ENCODE data around the gene EYS. TPM values are rescaled to one million over a fixed set of nuclear protein-coding genes. Genes with fewer than 3 reads are reported as not detected.

Gene EYS
- total RNA-seq, 4 donors from 2014 or later: under 0.01 TPM; not detected in 3

- TF ChIP-seq EP300 (IDR thresholded peaks at IDR 0.05) (no peak), CTCF (IDR thresholded peaks at IDR 0.05) (no peak)
- Histone ChIP-seq H3K27ac (replicated peaks in 1 of 4) (no peak overlapping the region), H3K36me3 (no peaks in the 10 kb centered on the region), H3K4me3 (no peak overlapping the region), H3K9me3 (no peaks in the 10 kb centered on the region), H3K4me1 (no peaks in the 10 kb centered on the region), H3K27me3 (no peaks in the 10 kb centered on the region)
- no peak for DNase-seq (ENCODE audit: extremely low spot score)
- WGBS: 75% methylated on average over 3 of the region's 3 CpGs
- intact Hi-C loops (cut with DNase I): no loop called here
Measured at GRCh38 chr6:65262241-65262640, 444.8 kb downstream of the EYS start.

- Histone ChIP-seq H3K9me3 (no peaks in the 10 kb centered on the region), H3K4me3 (no peak overlapping the region), H3K27me3 (no peaks in the 10 kb centered on the region), H3K27ac (replicated peaks in 1 of 4) (no peak overlapping the region), H3K4me1 (no peaks in the 10 kb centered on the region), H3K36me3 (no peaks in the 10 kb centered on the region)
- no peak for DNase-seq (ENCODE audit: extremely low spot score)
- WGBS: 83% methylated on average over 5 of the region's 5 CpGs
- intact Hi-C loops (cut with DNase I): no loop called here
- TF ChIP-seq POLR2AphosphoS5 (IDR thresholded peaks at IDR 0.05) (no peak), CTCF (IDR thresholded peaks at IDR 0.05) (no peak), EP300 (IDR thresholded peaks at IDR 0.05) (no peak), POLR2A (IDR thresholded peaks at IDR 0.05; ENCODE audit: low read depth) (no peak)
Measured at GRCh38 chr6:65259982-65260381, 447.0 kb downstream of the EYS start.

- WGBS: 100% methylated on average over 1 of the region's 1 CpG
- intact Hi-C loops (cut with DNase I): no loop called here
- TF ChIP-seq EP300 (IDR thresholded peaks at IDR 0.05) (no peak), CTCF (IDR thresholded peaks at IDR 0.05) (no peak), POLR2A (IDR thresholded peaks at IDR 0.05; ENCODE audit: low read depth) (no peak), POLR2AphosphoS5 (IDR thresholded peaks at IDR 0.05) (no peak)
- Histone ChIP-seq H3K36me3 (no peaks in the 10 kb centered on the region), H3K4me1 (no peaks in the 10 kb centered on the region), H3K4me3 (no peak overlapping the region), H3K27me3 (no peaks in the 10 kb centered on the region), H3K27ac (replicated peaks in 1 of 4) (no peak overlapping the region), H3K9me3 (no peaks in the 10 kb centered on the region)
- no peak for DNase-seq (ENCODE audit: extremely low spot score)
Measured at GRCh38 chr6:65259059-65259458, 448.0 kb downstream of the EYS start.

GRCh38 chr6:65253041-65253440 lies 454.0 kb downstream of the EYS start:
- no peak overlapping the region for H3K4me3 ChIP-seq
- WGBS: 57% methylated on average over 1 of the region's 1 CpG
- intact Hi-C loops (cut with DNase I): no loop called here
- H3K4me1 ChIP-seq: no peaks in the 10 kb centered on the region
- no peak for DNase-seq (ENCODE audit: extremely low spot score)
- H3K27ac ChIP-seq (replicated peaks in 1 of 4): no peak overlapping the region
- H3K27me3 ChIP-seq: no peaks in the 10 kb centered on the region
- H3K36me3 ChIP-seq: no peaks in the 10 kb centered on the region
- TF ChIP-seq CTCF (IDR thresholded peaks at IDR 0.05) (no peak), EP300 (IDR thresholded peaks at IDR 0.05) (no peak), POLR2AphosphoS5 (IDR thresholded peaks at IDR 0.05) (no peak), POLR2A (IDR thresholded peaks at IDR 0.05; ENCODE audit: low read depth) (no peak)
- H3K9me3 ChIP-seq: no peaks in the 10 kb centered on the region

- Histone ChIP-seq H3K9me3 (no peaks in the 10 kb centered on the region), H3K27me3 (no peaks in the 10 kb centered on the region), H3K36me3 (no peaks in the 10 kb centered on the region), H3K27ac (replicated peaks in 1 of 4) (no peak overlapping the region), H3K4me1 (no peaks in the 10 kb centered on the region), H3K4me3 (no peak overlapping the region)
- no peak for TF ChIP-seq CTCF (IDR thresholded peaks at IDR 0.05)
- no peak for TF ChIP-seq POLR2A (IDR thresholded peaks at IDR 0.05; ENCODE audit: low read depth)
- TF ChIP-seq EP300 (IDR thresholded peaks at IDR 0.05): no peak
- no peak for TF ChIP-seq POLR2AphosphoS5 (IDR thresholded peaks at IDR 0.05)
- no peak for DNase-seq (ENCODE audit: extremely low spot score)
- intact Hi-C loops (cut with DNase I): no loop called here
Measured at GRCh38 chr6:65248101-65248610, 458.9 kb downstream of the EYS start.
